H1 (cell line): ENCODE data around the gene MEGF11. TPM values are rescaled to one million over a fixed set of nuclear protein-coding genes. Genes with fewer than 3 reads are reported as not detected.

Experiments
- CTCF ChIA-PET: fragments of 300-600 bp; sonication (Branson Sonifier 250); formaldehyde crosslinking; loops from one replicate; lab custom pipeline; 2021; ENCODE audit not compliant: partially characterized antibody; lab: Charles Lee
- POLR2A ChIA-PET: fragments of 300-600 bp; sonication (Branson Sonifier 250); formaldehyde crosslinking; loops from one replicate; lab custom pipeline; 2021; ENCODE audit warnings: inconsistent platforms; ENCODE audit not compliant: partially characterized antibody; lab: Charles Lee
- DNase-seq, 2 experiments: peaks; one replicate each; pipeline versions ENCODE4 v3.0.0 to v3.0.0-alpha.2; 2010 to 2022; ENCODE audit warnings: low spot score in 2 of 2, low read depth in 1 of 2, mixed read lengths in 1 of 2
- FAIRE-seq: peaks from 2 replicates; lab custom pipeline; 2011; peaks lifted over from hg19 to GRCh38; lab: Jason Lieb, UNC
- H2AFZ ChIP-seq: 2 replicates; pipeline ENCODE4 v1.8.1; 2012; ENCODE audit warnings: low read length, inconsistent platforms
- H2AK5ac ChIP-seq: 2 replicates; pipeline ENCODE4 v1.6.1; 2013; ENCODE audit warnings: low read depth, low read length
- H2BK120ac ChIP-seq: replicated peaks from 2 replicates; pipeline ENCODE3; 2013; ENCODE audit warnings: low read depth, low read length, inconsistent platforms
- H2BK12ac ChIP-seq: 2 replicates; pipeline ENCODE4 v1.6.1; 2013; ENCODE audit warnings: low read depth, low read length
- H2BK15ac ChIP-seq: 2 replicates; pipeline ENCODE4 v1.6.1; 2013; ENCODE audit warnings: low read length
- H2BK20ac ChIP-seq: 2 replicates; pipeline ENCODE4 v1.6.1; 2013; ENCODE audit warnings: low read length
- H2BK5ac ChIP-seq: 2 replicates; pipeline ENCODE4 v1.6.1; 2013; ENCODE audit warnings: low read depth, low read length
- H3K14ac ChIP-seq: 2 replicates; pipeline ENCODE4 v1.6.1; 2013; ENCODE audit warnings: inconsistent platforms; ENCODE audit not compliant: insufficient read length
- H3K18ac ChIP-seq: 2 replicates; pipeline ENCODE4 v1.6.1; 2013; ENCODE audit warnings: low read length; ENCODE audit errors: extremely low read depth
- H3K23ac ChIP-seq: 2 replicates; pipeline ENCODE4 v1.6.1; 2013; ENCODE audit warnings: inconsistent platforms; ENCODE audit not compliant: insufficient read length
- H3K23me2 ChIP-seq: 2 replicates; pipeline ENCODE4 v1.6.1; 2013; ENCODE audit warnings: low read depth, low read length
- H3K27ac ChIP-seq: 2 replicates; pipeline ENCODE4 v1.6.1; 2011; ENCODE audit warnings: low read depth, low read length, inconsistent platforms
- H3K27me3 ChIP-seq, 4 experiments: replicated peaks in 1 of 4; 1 replicate in 1 of 4; 2 replicates in 3 of 4; pipeline versions ENCODE4 v1.6.1 to v1.8.1; 2011 to 2013; ENCODE audit warnings: low read length in 3 of 4, mild to moderate bottlenecking in 3 of 4, inconsistent platforms in 2 of 4, mixed read lengths in 2 of 4, moderate library complexity in 1 of 4; ENCODE audit not compliant: control insufficient read depth in 3 of 4, insufficient read depth in 3 of 4; ENCODE audit errors: extremely low read depth in 1 of 4
- H3K36me3 ChIP-seq, 4 experiments: 2 replicates each; pipeline versions ENCODE4 v1.6.1 to v1.8.1; 2011 to 2013; ENCODE audit warnings: mild to moderate bottlenecking in 4 of 4, low read length in 3 of 4, moderate library complexity in 2 of 4, control low read depth in 1 of 4, inconsistent platforms in 1 of 4; ENCODE audit not compliant: insufficient read depth in 4 of 4, control insufficient read depth in 2 of 4
- H3K4ac ChIP-seq: replicated peaks from 2 replicates; pipeline ENCODE3; 2013; ENCODE audit warnings: low read length, low read depth, mixed read lengths, inconsistent platforms; ENCODE audit not compliant: insufficient read length
- H3K4me1 ChIP-seq, 4 experiments: replicated peaks in 1 of 4; 1 replicate in 1 of 4; 2 replicates in 3 of 4; pipeline versions ENCODE4 v1.6.1 to v1.8.1; 2011 to 2013; ENCODE audit warnings: low read length in 3 of 4, inconsistent platforms in 2 of 4, mixed read lengths in 1 of 4; ENCODE audit not compliant: insufficient read depth in 4 of 4, control insufficient read depth in 3 of 4
- H3K4me2 ChIP-seq, 2 experiments: 2 replicates each; pipeline versions ENCODE4 v1.6.1 to v1.8.1; 2011 to 2013; ENCODE audit warnings: low read depth in 2 of 2, low read length in 2 of 2, control low read depth in 1 of 2, inconsistent platforms in 1 of 2, mild to moderate bottlenecking in 1 of 2; ENCODE audit not compliant: insufficient read depth in 1 of 2
- H3K4me3 ChIP-seq, 4 experiments: fragments of 200-600, 300-600 bp in 1 of 4; sonication (generic), shearing (Covaris generic), sonication (Bioruptor Twin) in 1 of 4; 2 replicates each; pipeline versions ENCODE4 v1.5.1 to v1.8.1; 2011 to 2016; ENCODE audit warnings: low read length in 4 of 4, low read depth in 3 of 4, control low read depth in 2 of 4, inconsistent platforms in 2 of 4, mild to moderate bottlenecking in 2 of 4, mixed read lengths in 1 of 4, moderate library complexity in 1 of 4; ENCODE audit not compliant: insufficient read depth in 2 of 4; ENCODE audit errors: extremely low read depth in 1 of 4
- H3K56ac ChIP-seq: replicated peaks from 2 replicates; pipeline ENCODE3; 2013; ENCODE audit warnings: low read depth, mild to moderate bottlenecking, mixed read lengths, low read length, inconsistent platforms; ENCODE audit not compliant: insufficient read length
- H3K79me1 ChIP-seq: 2 replicates; pipeline ENCODE4 v1.6.1; 2013; ENCODE audit warnings: low read depth, low read length, control low read depth
- H3K79me2 ChIP-seq, 2 experiments: 2 replicates each; pipeline versions ENCODE4 v1.6.1 to v1.8.1; 2012 to 2013; ENCODE audit warnings: low read length in 2 of 2, mild to moderate bottlenecking in 2 of 2, inconsistent platforms in 1 of 2; ENCODE audit not compliant: insufficient read depth in 2 of 2, control insufficient read depth in 1 of 2
- H3K9ac ChIP-seq, 4 experiments: replicated peaks in 1 of 4; 1 replicate in 1 of 4; 2 replicates in 3 of 4; pipeline versions ENCODE4 v1.6.1 to v1.8.1; 2011 to 2013; ENCODE audit warnings: low read depth in 3 of 4, low read length in 3 of 4, control low read depth in 2 of 4, mild to moderate bottlenecking in 2 of 4, moderate library complexity in 2 of 4, inconsistent platforms in 1 of 4; ENCODE audit errors: extremely low read depth in 1 of 4
- H3K9me3 ChIP-seq, 2 experiments: 2 replicates each; pipeline versions ENCODE4 v1.6.1 to v1.8.1; 2012 to 2013; ENCODE audit warnings: mild to moderate bottlenecking in 2 of 2, moderate library complexity in 2 of 2, control low read depth in 1 of 2, inconsistent platforms in 1 of 2, low read depth in 1 of 2, low read length in 1 of 2, mixed read lengths in 1 of 2; ENCODE audit not compliant: insufficient read depth in 2 of 2
- H4K20me1 ChIP-seq, 2 experiments: replicated peaks in 1 of 2; 2 replicates each; pipeline versions ENCODE3 to v1.8.1; 2011 to 2013; ENCODE audit warnings: inconsistent platforms in 2 of 2, low read length in 2 of 2, mild to moderate bottlenecking in 1 of 2; ENCODE audit not compliant: insufficient read depth in 2 of 2, control insufficient read depth in 1 of 2
- H4K5ac ChIP-seq: 2 replicates; pipeline ENCODE4 v1.6.1; 2013; ENCODE audit warnings: low read length, low read depth, mixed read lengths, inconsistent platforms; ENCODE audit not compliant: insufficient read length
- H4K8ac ChIP-seq: 2 replicates; pipeline ENCODE4 v1.8.0; 2013; ENCODE audit warnings: mild to moderate bottlenecking, moderate library complexity, low read length, inconsistent platforms; ENCODE audit not compliant: insufficient read depth; ENCODE audit errors: extremely low read depth
- H4K91ac ChIP-seq: replicated peaks from 2 replicates; pipeline ENCODE3; 2013; ENCODE audit warnings: low read length, mixed read lengths, inconsistent platforms; ENCODE audit not compliant: insufficient read length
- POLR2A ChIP-seq, 2 experiments: IDR thresholded peaks; 1 replicate in 1 of 2; 2 replicates in 1 of 2; pipeline ENCODE4 v1.6.1; 2011; ENCODE audit warnings: low read depth in 2 of 2, low read length in 2 of 2, mild to moderate bottlenecking in 2 of 2; ENCODE audit errors: control extremely low read depth in 1 of 2
- RAD21 ChIP-seq, 2 experiments: IDR thresholded peaks in 1 of 2; conservative IDR thresholded peaks in 1 of 2; 2 replicates each; pipeline ENCODE4 v1.6.1; 2011; ENCODE audit warnings: low read depth in 2 of 2, low read length in 2 of 2, improper control_type of control experiment in 1 of 2, inconsistent platforms in 1 of 2, mild to moderate bottlenecking in 1 of 2, moderate library complexity in 1 of 2
- WGBS, 2 experiments: shearing (Covaris generic) in 1 of 2; methylation state at CpG; one replicate each; pipeline versions ENCODE4 v1.1.6 to v1.1.7; 2013 to 2015; ENCODE audit warnings: low lambda C conversion rate in 2 of 2, mixed read lengths in 2 of 2, inconsistent platforms in 1 of 2, low coverage in 1 of 2, missing lambda C conversion rate in 1 of 2; ENCODE audit not compliant: insufficient replicate concordance in 2 of 2, insufficient coverage in 1 of 2, insufficient read length in 1 of 2; ENCODE audit errors: extremely low coverage in 1 of 2, missing lambda C conversion rate in 1 of 2; 5-methylcytosine and 5-hydroxymethylcytosine counted together
- polyA plus RNA-seq, 7 experiments: library from polyadenylated mRNA; depleted of rRNA in 3 of 7; stranded (reverse) in 5 of 7; unstranded in 2 of 7; fragments of >200 nt in 5 of 7; fragments of 200-250 nt in 2 of 7; gene quantifications; 1 replicate in 5 of 7; 2 replicates in 1 of 7; 4 replicates in 1 of 7; pipeline versions ENCODE4 v1.2.1 to v1.2.3, GENCODE V29; 2011 to 2013; ENCODE audit warnings: missing spikeins in 2 of 7, mixed read lengths in 2 of 7
- total RNA-seq: library from RNA; stranded (reverse); fragmentation: NEBNext Ultra II Directional; extraction: Animal tissue kit (Norgen Biotek cat#: 25700); gene quantifications from 2 replicates; pipeline ENCODE4 v1.2.1, GENCODE V29; 2021
- TF ChIP-seq, protein P1 (sequence below), 3 experiments: IDR thresholded peaks; 1 replicate in 2 of 3; 2 replicates in 1 of 3; pipeline versions ENCODE4 v1.5.1 to v1.6.1; 2011; ENCODE audit warnings: low read length in 3 of 3, mild to moderate bottlenecking in 3 of 3, inconsistent platforms in 2 of 3, low read depth in 1 of 3, moderate library complexity in 1 of 3; ENCODE audit not compliant: insufficient read depth in 1 of 3; ENCODE audit errors: control extremely low read depth in 1 of 3

MEGF11 gene
- total and polyA plus RNA-seq, 2 of the 8 experiments (the other 6 are each of a cell fraction or from before 2014, with no cell fraction given) = 4.4 to 4.8 TPM

DNA sequence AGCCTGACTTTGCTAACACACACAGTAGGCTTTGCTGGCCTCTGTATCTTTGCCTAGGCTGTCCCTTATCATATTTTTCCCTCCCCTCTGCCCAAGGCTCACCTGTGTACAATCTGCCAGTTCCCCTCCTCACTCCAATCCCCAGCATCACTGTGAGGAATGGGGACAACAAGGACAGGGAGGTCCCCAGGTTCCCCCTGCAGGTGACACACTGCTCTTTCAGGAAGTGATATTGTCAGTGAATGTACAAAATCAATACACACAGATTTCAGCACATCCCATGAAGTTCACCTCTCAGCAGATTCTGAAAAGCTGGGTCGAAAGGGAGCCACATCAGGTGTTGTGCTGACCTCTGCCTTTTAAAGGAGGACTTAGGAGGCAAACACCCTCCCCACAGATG, 206.8 kb downstream of the MEGF11 start:
- H3K79me1 ChIP-seq = no peaks in the 10 kb centered on the region
- no peak overlapping the region for H4K5ac ChIP-seq
- no peak overlapping the region for H2BK120ac ChIP-seq
- H2AFZ ChIP-seq = no peak overlapping the region
- peaks cover 7 to 15% (median 8%) of the 10 kb centered on the region in 4 experiments for H3K4me1 ChIP-seq
- CTCF ChIA-PET = interaction anchor here (0.7 to 2.6 kb wide), 21 partner anchors 9 to 130 kb away, joined by 3 to 11 read pairs (median 4); no protein-coding TSS in a partner anchor
- no peak overlapping the region for H3K4me2 ChIP-seq
- no peaks in the 10 kb centered on the region for H3K23me2 ChIP-seq
- no peak overlapping the region for H3K4ac ChIP-seq
- no peak overlapping the region for H4K91ac ChIP-seq
- no peak for FAIRE-seq
- no peaks in the 10 kb centered on the region for H3K27me3 ChIP-seq
- no peak overlapping the region for H3K56ac ChIP-seq
- H3K4me3 ChIP-seq = no peak overlapping the region
- H3K14ac ChIP-seq = no peak overlapping the region
- no peak overlapping the region for H2BK15ac ChIP-seq
- no peak for TF ChIP-seq POLR2A (IDR thresholded peaks at IDR 0.05; ENCODE audit: control extremely low read depth in 1 of 2, low read depth in 2 of 2, low read length in 2 of 2)
- peak; percentile 28 to 46; a peak in 3 of 4 replicates for TF ChIP-seq RAD21 (IDR thresholded peaks at IDR 0.05 in 1 of 2, conservative IDR thresholded peaks at IDR 0.05 in 1 of 2; ENCODE audit: low read depth in 2 of 2, low read length in 2 of 2)
- TF ChIP-seq, protein P1, sequence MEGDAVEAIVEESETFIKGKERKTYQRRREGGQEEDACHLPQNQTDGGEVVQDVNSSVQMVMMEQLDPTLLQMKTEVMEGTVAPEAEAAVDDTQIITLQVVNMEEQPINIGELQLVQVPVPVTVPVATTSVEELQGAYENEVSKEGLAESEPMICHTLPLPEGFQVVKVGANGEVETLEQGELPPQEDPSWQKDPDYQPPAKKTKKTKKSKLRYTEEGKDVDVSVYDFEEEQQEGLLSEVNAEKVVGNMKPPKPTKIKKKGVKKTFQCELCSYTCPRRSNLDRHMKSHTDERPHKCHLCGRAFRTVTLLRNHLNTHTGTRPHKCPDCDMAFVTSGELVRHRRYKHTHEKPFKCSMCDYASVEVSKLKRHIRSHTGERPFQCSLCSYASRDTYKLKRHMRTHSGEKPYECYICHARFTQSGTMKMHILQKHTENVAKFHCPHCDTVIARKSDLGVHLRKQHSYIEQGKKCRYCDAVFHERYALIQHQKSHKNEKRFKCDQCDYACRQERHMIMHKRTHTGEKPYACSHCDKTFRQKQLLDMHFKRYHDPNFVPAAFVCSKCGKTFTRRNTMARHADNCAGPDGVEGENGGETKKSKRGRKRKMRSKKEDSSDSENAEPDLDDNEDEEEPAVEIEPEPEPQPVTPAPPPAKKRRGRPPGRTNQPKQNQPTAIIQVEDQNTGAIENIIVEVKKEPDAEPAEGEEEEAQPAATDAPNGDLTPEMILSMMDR (IDR thresholded peaks at IDR 0.05; ENCODE audit: control extremely low read depth in 1 of 3, insufficient read depth in 1 of 3, low read depth in 1 of 3, low read length in 3 of 3) = peak in 1 of 3 experiments; percentile 23; a peak in 1 of 4 replicates
- TF ChIP-seq, all 59 proteins: peak for 2
- H3K27ac ChIP-seq = no peak overlapping the region
- H3K9ac ChIP-seq = no peak overlapping the region
- no peaks in the 10 kb centered on the region for H3K9me3 ChIP-seq
- POLR2A ChIA-PET = no interaction called here
- no peak overlapping the region for H4K8ac ChIP-seq
- H3K79me2 ChIP-seq = no peaks in the 10 kb centered on the region
- no peak overlapping the region for H2BK20ac ChIP-seq
- DNase-seq = no peak
- H4K20me1 ChIP-seq = no peaks in the 10 kb centered on the region
- no peak overlapping the region for H3K18ac ChIP-seq
- no peak overlapping the region for H2BK12ac ChIP-seq
- H3K36me3 ChIP-seq = no peaks in the 10 kb centered on the region
- H2BK5ac ChIP-seq = no peak overlapping the region
- no peak overlapping the region for H3K23ac ChIP-seq
- H2AK5ac ChIP-seq = no peak overlapping the region
- WGBS, 2 experiments = 90% methylated on average over 1 of the region's 1 CpG; no CpG with 5 or more reads in 1 of the 2 experiments
